ENCODE measurements around the gene BAHCC1.

Gene BAHCC1

GRCh38 chr17:81491761-81492160 lies 96.5 kb downstream of the BAHCC1 start:
- no peak overlapping the region for H3K27ac Mint-ChIP-seq
- no peak for DNase-seq (ENCODE audit: low spot score)
- H3K4me3 Mint-ChIP-seq, result no peak overlapping the region
- H3K36me3 Mint-ChIP-seq (ENCODE audit: low read depth), result no peaks in the 10 kb centered on the region
- peaks cover 9% of the 10 kb centered on the region for H3K27me3 Mint-ChIP-seq (ENCODE audit: low read depth)
- peaks cover 10% of the 10 kb centered on the region for H3K4me1 Mint-ChIP-seq (ENCODE audit: low read depth)
- no peaks in the 10 kb centered on the region for H3K9me3 Mint-ChIP-seq

GRCh38 chr17:81492202-81492601 lies 96.9 kb downstream of the BAHCC1 start:
- Mint-ChIP-seq H3K27me3 (ENCODE audit: low read depth) (peaks cover 9% of the 10 kb centered on the region), H3K4me1 (ENCODE audit: low read depth) (peaks cover 10% of the 10 kb centered on the region), H3K36me3 (ENCODE audit: low read depth) (no peaks in the 10 kb centered on the region), H3K4me3 (no peak overlapping the region), H3K27ac (no peak overlapping the region), H3K9me3 (no peaks in the 10 kb centered on the region)
- no peak for DNase-seq (ENCODE audit: low spot score)

- Mint-ChIP-seq H3K27ac (no peak overlapping the region), H3K36me3 (ENCODE audit: low read depth) (no peaks in the 10 kb centered on the region), H3K9me3 (no peaks in the 10 kb centered on the region), H3K4me3 (no peak overlapping the region), H3K27me3 (ENCODE audit: low read depth) (peaks cover 9% of the 10 kb centered on the region), H3K4me1 (ENCODE audit: low read depth) (peaks cover 10% of the 10 kb centered on the region)
- DNase-seq (ENCODE audit: low spot score), result no peak
Measured at GRCh38 chr17:81492706-81493105, 97.4 kb downstream of the BAHCC1 start.

- no peak for DNase-seq (ENCODE audit: low spot score)
- Mint-ChIP-seq H3K27ac (no peak overlapping the region), H3K4me3 (no peak overlapping the region), H3K4me1 (ENCODE audit: low read depth) (peaks cover 10% of the 10 kb centered on the region), H3K27me3 (ENCODE audit: low read depth) (peaks cover 15% of the 10 kb centered on the region), H3K36me3 (ENCODE audit: low read depth) (no peaks in the 10 kb centered on the region), H3K9me3 (no peaks in the 10 kb centered on the region)
Measured at GRCh38 chr17:81493198-81494038, 98.2 kb downstream of the BAHCC1 start.

- Mint-ChIP-seq H3K4me3 (no peak overlapping the region), H3K4me1 (ENCODE audit: low read depth) (peaks cover 8% of the 10 kb centered on the region), H3K36me3 (ENCODE audit: low read depth) (no peaks in the 10 kb centered on the region), H3K27me3 (ENCODE audit: low read depth) (peaks cover 15% of the 10 kb centered on the region), H3K9me3 (no peaks in the 10 kb centered on the region), H3K27ac (no peak overlapping the region)
- DNase-seq (ENCODE audit: low spot score), result no peak
Measured at GRCh38 chr17:81494626-81495377, 99.5 kb downstream of the BAHCC1 start.

- Mint-ChIP-seq H3K36me3 (ENCODE audit: low read depth) (no peaks in the 10 kb centered on the region), H3K9me3 (no peaks in the 10 kb centered on the region), H3K4me3 (no peak overlapping the region), H3K27me3 (ENCODE audit: low read depth) (peaks cover 17% of the 10 kb centered on the region), H3K27ac (no peak overlapping the region), H3K4me1 (ENCODE audit: low read depth) (peaks cover 9% of the 10 kb centered on the region)
- no peak for DNase-seq (ENCODE audit: low spot score)
Measured at GRCh38 chr17:81498953-81499600, 103.8 kb downstream of the BAHCC1 start.

GRCh38 chr17:81499601-81499970 lies 104.3 kb downstream of the BAHCC1 start:
- Mint-ChIP-seq H3K4me3 (no peak overlapping the region), H3K36me3 (ENCODE audit: low read depth) (no peaks in the 10 kb centered on the region), H3K27ac (no peak overlapping the region), H3K4me1 (ENCODE audit: low read depth) (peaks cover 7% of the 10 kb centered on the region), H3K9me3 (no peaks in the 10 kb centered on the region), H3K27me3 (ENCODE audit: low read depth) (peaks cover 17% of the 10 kb centered on the region)
- DNase-seq (ENCODE audit: low spot score), result no peak

GRCh38 chr17:81500047-81500446 lies 104.8 kb downstream of the BAHCC1 start:
- DNase-seq (ENCODE audit: low spot score), result no peak
- H3K9me3 Mint-ChIP-seq, result no peaks in the 10 kb centered on the region
- H3K4me3 Mint-ChIP-seq, result no peak overlapping the region
- H3K27ac Mint-ChIP-seq, result no peak overlapping the region
- H3K4me1 Mint-ChIP-seq (ENCODE audit: low read depth), result peaks cover 3% of the 10 kb centered on the region
- H3K36me3 Mint-ChIP-seq (ENCODE audit: low read depth), result no peaks in the 10 kb centered on the region
- peaks cover 20% of the 10 kb centered on the region for H3K27me3 Mint-ChIP-seq (ENCODE audit: low read depth)

GRCh38 chr17:81502471-81503017 lies 107.3 kb downstream of the BAHCC1 start:
- Mint-ChIP-seq H3K9me3 (no peaks in the 10 kb centered on the region), H3K27ac (no peak overlapping the region), H3K36me3 (ENCODE audit: low read depth) (no peaks in the 10 kb centered on the region), H3K27me3 (ENCODE audit: low read depth) (peaks cover 21% of the 10 kb centered on the region), H3K4me3 (no peak overlapping the region), H3K4me1 (ENCODE audit: low read depth) (peaks cover 2% of the 10 kb centered on the region)
- no peak for DNase-seq (ENCODE audit: low spot score)

- no peaks in the 10 kb centered on the region for H3K9me3 Mint-ChIP-seq
- no peak overlapping the region for H3K27ac Mint-ChIP-seq
- no peak overlapping the region for H3K4me3 Mint-ChIP-seq
- H3K27me3 Mint-ChIP-seq (ENCODE audit: low read depth), result peaks cover 18% of the 10 kb centered on the region
- peaks cover 10% of the 10 kb centered on the region for H3K36me3 Mint-ChIP-seq (ENCODE audit: low read depth)
- no peak for DNase-seq (ENCODE audit: low spot score)
- H3K4me1 Mint-ChIP-seq (ENCODE audit: low read depth), result peaks cover 7% of the 10 kb centered on the region
Measured at GRCh38 chr17:81503619-81504018, 108.4 kb downstream of the BAHCC1 start.

- Mint-ChIP-seq H3K36me3 (ENCODE audit: low read depth) (peaks cover 47% of the 10 kb centered on the region), H3K27ac (peak overlapping the region; percentile 85), H3K4me3 (peak overlapping the region; percentile 100), H3K27me3 (ENCODE audit: low read depth) (peaks cover 10% of the 10 kb centered on the region), H3K4me1 (ENCODE audit: low read depth) (peaks cover 18% of the 10 kb centered on the region), H3K9me3 (no peaks in the 10 kb centered on the region)
- no peak for DNase-seq (ENCODE audit: low spot score)
Measured at GRCh38 chr17:81508639-81509206, 113.5 kb downstream of the BAHCC1 start.

GRCh38 chr17:81509207-81509971 lies 114.1 kb downstream of the BAHCC1 start:
- Mint-ChIP-seq H3K9me3 (no peaks in the 10 kb centered on the region), H3K27ac (peak overlapping the region; percentile 85), H3K36me3 (ENCODE audit: low read depth) (peaks cover 47% of the 10 kb centered on the region), H3K4me3 (peak overlapping the region; percentile 100), H3K4me1 (ENCODE audit: low read depth) (peaks cover 18% of the 10 kb centered on the region), H3K27me3 (ENCODE audit: low read depth) (peaks cover 10% of the 10 kb centered on the region)
- no peak for DNase-seq (ENCODE audit: low spot score)

Data from T-helper 2 cell treated with Interferon-gamma antibody and Interleukin-4, amounts not matched to agents 5 μg/mL and 100 μg/mL, for 36 hours (primary cell).